ENCODE measurements around the gene GNAQ.

DNA sequence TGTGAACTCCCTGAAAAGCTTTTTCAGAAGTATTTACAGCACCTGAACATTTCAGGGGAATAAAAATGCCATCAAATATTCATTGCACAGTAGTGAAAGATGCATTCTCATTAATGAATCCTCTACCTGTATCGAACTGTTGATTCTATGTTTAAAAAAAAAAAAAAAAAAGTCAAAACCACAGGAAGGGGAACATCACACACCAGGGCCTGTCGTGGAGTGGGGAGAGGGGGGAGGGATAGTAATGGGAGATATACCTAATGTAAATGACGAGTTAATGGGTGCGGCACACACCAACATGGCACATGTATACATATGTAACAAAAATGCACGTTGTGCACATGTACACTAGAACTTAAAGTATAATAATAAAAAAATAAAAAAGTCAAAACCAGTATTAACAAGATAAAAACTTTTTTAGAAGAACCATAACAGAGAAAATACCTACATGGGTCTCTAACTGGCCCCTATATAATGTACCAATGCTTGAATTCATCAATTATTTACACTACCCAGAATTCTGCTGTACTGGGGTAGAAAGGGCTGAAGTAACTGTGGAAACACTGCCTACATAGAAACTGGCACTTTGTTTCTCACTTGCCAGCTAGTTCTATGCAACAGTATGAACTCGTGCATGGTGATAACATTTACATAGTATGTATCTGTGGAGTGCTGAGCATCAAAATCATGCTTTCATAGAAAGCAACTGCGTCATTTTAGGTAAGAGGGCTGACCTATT lies 48.9 kb downstream of the GNAQ start:
- TF ChIP-seq, protein P1, sequence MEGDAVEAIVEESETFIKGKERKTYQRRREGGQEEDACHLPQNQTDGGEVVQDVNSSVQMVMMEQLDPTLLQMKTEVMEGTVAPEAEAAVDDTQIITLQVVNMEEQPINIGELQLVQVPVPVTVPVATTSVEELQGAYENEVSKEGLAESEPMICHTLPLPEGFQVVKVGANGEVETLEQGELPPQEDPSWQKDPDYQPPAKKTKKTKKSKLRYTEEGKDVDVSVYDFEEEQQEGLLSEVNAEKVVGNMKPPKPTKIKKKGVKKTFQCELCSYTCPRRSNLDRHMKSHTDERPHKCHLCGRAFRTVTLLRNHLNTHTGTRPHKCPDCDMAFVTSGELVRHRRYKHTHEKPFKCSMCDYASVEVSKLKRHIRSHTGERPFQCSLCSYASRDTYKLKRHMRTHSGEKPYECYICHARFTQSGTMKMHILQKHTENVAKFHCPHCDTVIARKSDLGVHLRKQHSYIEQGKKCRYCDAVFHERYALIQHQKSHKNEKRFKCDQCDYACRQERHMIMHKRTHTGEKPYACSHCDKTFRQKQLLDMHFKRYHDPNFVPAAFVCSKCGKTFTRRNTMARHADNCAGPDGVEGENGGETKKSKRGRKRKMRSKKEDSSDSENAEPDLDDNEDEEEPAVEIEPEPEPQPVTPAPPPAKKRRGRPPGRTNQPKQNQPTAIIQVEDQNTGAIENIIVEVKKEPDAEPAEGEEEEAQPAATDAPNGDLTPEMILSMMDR (IDR thresholded peaks at IDR 0.05), result no peak
- TF ChIP-seq POLR2A (IDR thresholded peaks at IDR 0.05), result no peak
- no peak for TF ChIP-seq EP300 (IDR thresholded peaks at IDR 0.05)
